GM12865 (cell line): ENCODE results near the gene TMC1.
"Not testable (repeated sequence)": the region's sequence is repeated elsewhere in the genome, so short reads cannot be mapped to it uniquely, and the experiment has no call there.

Experiments
- DNase-seq: peaks from one replicate; pipeline ENCODE4 v3.0.0; 2010; ENCODE audit warnings: low read depth
- H3K4me3 ChIP-seq: 2 replicates; pipeline ENCODE4 v1.5.1; 2011; ENCODE audit warnings: mild to moderate bottlenecking, low read depth, low read length, control low read depth
- CTCF ChIP-seq: IDR thresholded peaks from 2 replicates; pipeline ENCODE4 v1.5.1; 2011; ENCODE audit warnings: low read length, control low read depth, low read depth, inconsistent platforms; ENCODE audit not compliant: insufficient read depth; ENCODE audit errors: missing control alignments

TMC1 gene

GRCh38 chr9:72480921-72481320 lies 40.5 kb upstream of the TMC1 start:
- DNase-seq, result no peak
- no peak overlapping the region for H3K4me3 ChIP-seq
- TF ChIP-seq CTCF, result no peak

GRCh38 chr9:72485821-72486593 lies 35.4 kb upstream of the TMC1 start:
- no peak for TF ChIP-seq CTCF
- DNase-seq, result no peak
- H3K4me3 ChIP-seq, result no peak overlapping the region

GRCh38 chr9:72486594-72486955 lies 34.8 kb upstream of the TMC1 start:
- no peak for DNase-seq
- TF ChIP-seq CTCF, result no peak
- no peak overlapping the region for H3K4me3 ChIP-seq

- not testable (repeated sequence) for H3K4me3 ChIP-seq, DNase-seq
Observed at GRCh38 chr9:72487665-72488064, 33.7 kb upstream of the TMC1 start.

- H3K4me3 ChIP-seq, result no peak overlapping the region
- TF ChIP-seq CTCF, result no peak
Observed at GRCh38 chr9:72489986-72490385, 31.4 kb upstream of the TMC1 start.

DNA sequence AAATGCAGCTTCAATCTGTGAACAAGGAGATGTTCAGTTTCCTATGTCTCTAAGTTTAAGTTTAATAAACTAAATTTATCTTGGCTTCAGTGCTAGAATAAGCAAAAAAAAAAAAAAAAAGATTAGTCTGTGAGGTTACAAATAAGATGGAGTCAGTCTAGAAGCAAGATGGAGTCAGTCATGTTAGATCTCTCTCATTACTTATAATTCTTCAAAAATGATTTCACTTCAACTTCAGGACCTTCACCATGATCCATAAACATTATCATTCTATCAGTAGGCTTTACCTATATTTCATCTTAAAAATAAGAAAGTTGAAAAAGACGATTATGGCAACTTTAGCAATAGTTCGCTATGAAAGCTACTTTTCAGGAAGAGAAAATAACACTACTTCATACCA lies 30.2 kb upstream of the TMC1 start:
- no peak for TF ChIP-seq CTCF
- no peak overlapping the region for H3K4me3 ChIP-seq
- DNase-seq, result no peak

More at GRCh38 chr9:72489986-72490385, 31.4 kb upstream of the TMC1 start:
- no peak for DNase-seq

- TF ChIP-seq CTCF, result no peak
- no peak overlapping the region for H3K4me3 ChIP-seq
- no peak for DNase-seq
Observed at GRCh38 chr9:72494051-72494450, 27.4 kb upstream of the TMC1 start.
